ENCODE results near the gene ZFAND2B.

Gene ZFAND2B

DNA sequence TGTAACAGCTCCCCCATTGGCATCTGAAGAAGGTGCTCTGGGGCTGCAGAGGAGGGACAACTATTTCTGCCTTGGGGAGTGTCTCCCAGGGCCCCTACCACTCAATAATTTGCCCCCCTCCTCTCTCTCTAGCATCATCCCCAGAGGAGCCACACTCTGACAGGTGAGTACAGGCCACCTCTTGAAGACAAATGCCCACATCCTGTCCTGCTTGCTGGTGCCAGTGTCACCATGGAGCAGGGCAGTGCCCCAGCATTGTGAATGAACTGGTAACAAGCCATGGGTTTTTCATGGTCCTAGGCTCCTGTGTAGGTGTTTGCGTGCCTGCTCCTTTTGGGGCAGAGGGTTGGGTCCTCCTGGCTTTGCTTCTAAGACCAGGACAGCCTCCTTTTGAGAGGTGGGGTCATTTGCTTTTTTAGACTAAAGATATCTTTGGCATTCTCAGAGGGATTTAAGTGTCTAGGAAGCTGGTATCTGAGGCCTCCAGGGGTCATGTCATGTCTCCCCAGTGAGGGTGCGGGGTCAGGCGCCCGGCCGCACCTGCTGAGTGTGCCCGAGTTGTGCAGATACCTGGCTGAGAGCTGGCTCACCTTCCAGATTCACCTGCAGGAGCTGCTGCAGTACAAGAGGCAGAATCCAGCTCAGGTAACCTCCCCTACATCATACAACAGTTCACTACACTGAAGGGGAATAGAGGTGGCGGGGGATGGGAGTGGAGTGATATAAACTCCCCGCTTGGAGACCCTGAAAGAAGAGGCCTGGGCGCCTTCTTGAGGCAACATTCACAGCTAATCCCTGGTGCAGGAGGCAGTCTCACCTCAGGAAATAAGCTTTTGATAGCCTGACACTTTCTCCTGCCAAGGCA is 26.7 kb upstream of the ZFAND2B start:
- in situ Hi-C loops (cut with MboI; ENCODE audit: low sequenced_read_pairs, unreplicated experiment): no loop called here
- DNase-seq (ENCODE audit: low spot score): no peak
- TF ChIP-seq, protein P1, sequence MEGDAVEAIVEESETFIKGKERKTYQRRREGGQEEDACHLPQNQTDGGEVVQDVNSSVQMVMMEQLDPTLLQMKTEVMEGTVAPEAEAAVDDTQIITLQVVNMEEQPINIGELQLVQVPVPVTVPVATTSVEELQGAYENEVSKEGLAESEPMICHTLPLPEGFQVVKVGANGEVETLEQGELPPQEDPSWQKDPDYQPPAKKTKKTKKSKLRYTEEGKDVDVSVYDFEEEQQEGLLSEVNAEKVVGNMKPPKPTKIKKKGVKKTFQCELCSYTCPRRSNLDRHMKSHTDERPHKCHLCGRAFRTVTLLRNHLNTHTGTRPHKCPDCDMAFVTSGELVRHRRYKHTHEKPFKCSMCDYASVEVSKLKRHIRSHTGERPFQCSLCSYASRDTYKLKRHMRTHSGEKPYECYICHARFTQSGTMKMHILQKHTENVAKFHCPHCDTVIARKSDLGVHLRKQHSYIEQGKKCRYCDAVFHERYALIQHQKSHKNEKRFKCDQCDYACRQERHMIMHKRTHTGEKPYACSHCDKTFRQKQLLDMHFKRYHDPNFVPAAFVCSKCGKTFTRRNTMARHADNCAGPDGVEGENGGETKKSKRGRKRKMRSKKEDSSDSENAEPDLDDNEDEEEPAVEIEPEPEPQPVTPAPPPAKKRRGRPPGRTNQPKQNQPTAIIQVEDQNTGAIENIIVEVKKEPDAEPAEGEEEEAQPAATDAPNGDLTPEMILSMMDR (IDR thresholded peaks at IDR 0.05; ENCODE audit: borderline replicate concordance, control extremely low read depth, extremely low read depth, insufficient read depth, missing control alignments): no peak

- in situ Hi-C loops (cut with MboI; ENCODE audit: low sequenced_read_pairs, unreplicated experiment): no loop called here
- no peak for DNase-seq (ENCODE audit: low spot score)
- TF ChIP-seq, protein P1 (IDR thresholded peaks at IDR 0.05; ENCODE audit: borderline replicate concordance, control extremely low read depth, extremely low read depth, insufficient read depth, missing control alignments): no peak
These were observed 25.6 kb upstream of the ZFAND2B start for GRCh38 chr2:219180961-219181360.

- in situ Hi-C loops (cut with MboI; ENCODE audit: low sequenced_read_pairs, unreplicated experiment): no loop called here
- DNase-seq (ENCODE audit: low spot score): no peak
- TF ChIP-seq, protein P1 (IDR thresholded peaks at IDR 0.05; ENCODE audit: borderline replicate concordance, control extremely low read depth, extremely low read depth, insufficient read depth, missing control alignments): no peak
These were observed 25.1 kb upstream of the ZFAND2B start for GRCh38 chr2:219181531-219181930.

- TF ChIP-seq, protein P1 (IDR thresholded peaks at IDR 0.05; ENCODE audit: borderline replicate concordance, control extremely low read depth, extremely low read depth, insufficient read depth, missing control alignments): no peak
- no peak for DNase-seq (ENCODE audit: low spot score)
- in situ Hi-C loops (cut with MboI; ENCODE audit: low sequenced_read_pairs, unreplicated experiment): no loop called here
These were observed 24.0 kb upstream of the ZFAND2B start for GRCh38 chr2:219182331-219183150.

- in situ Hi-C loops (cut with MboI; ENCODE audit: low sequenced_read_pairs, unreplicated experiment): no loop called here
- TF ChIP-seq, protein P1 (IDR thresholded peaks at IDR 0.05; ENCODE audit: borderline replicate concordance, control extremely low read depth, extremely low read depth, insufficient read depth, missing control alignments): no peak
- DNase-seq (ENCODE audit: low spot score): no peak
These were observed 23.3 kb upstream of the ZFAND2B start for GRCh38 chr2:219183151-219183772.

GRCh38 chr2:219184121-219184520 is 22.5 kb upstream of the ZFAND2B start:
- TF ChIP-seq, protein P1 (IDR thresholded peaks at IDR 0.05; ENCODE audit: borderline replicate concordance, control extremely low read depth, extremely low read depth, insufficient read depth, missing control alignments): no peak
- DNase-seq (ENCODE audit: low spot score): no peak

More at GRCh38 chr2:219184121-219184520, 22.5 kb upstream of the ZFAND2B start:
- in situ Hi-C loops (cut with MboI; ENCODE audit: low sequenced_read_pairs, unreplicated experiment): no loop called here

All from GM13976 (cell line).